Neural progenitor cell (in vitro differentiated cells): Measurements from ENCODE around the gene TMEM200B.

Source experiments
- CTCF ChIP-seq: fragments of 200-600 bp; sonication (generic); IDR thresholded peaks from 2 replicates; pipeline ENCODE4 v1.5.1; 2017; ENCODE audit warnings: antibody characterized with exemption, mild to moderate bottlenecking
- EZH2 ChIP-seq: fragments of 200-600 bp; sonication (generic); IDR thresholded peaks from 2 replicates; pipeline ENCODE4 v1.6.1; 2017; ENCODE audit warnings: antibody characterized with exemption, mild to moderate bottlenecking, moderate library complexity
- EZH2phosphoT487 ChIP-seq: fragments of 200-600 bp; sonication (generic); IDR thresholded peaks from 2 replicates; pipeline ENCODE4 v1.6.1; 2017; ENCODE audit warnings: antibody characterized with exemption

GRCh38 chr1:29100487-29100886 lies 23.2 kb downstream of the TMEM200B start:
- TF ChIP-seq EZH2phosphoT487 (no peak), CTCF (no peak), EZH2 (no peak)
